Activated CD4-positive, alpha-beta T cell treated with anti-CD3 and anti-CD28 coated beads, Interleukin-2, amount 10 ng/mL, durations not matched to agents 24 days and 14 days (primary cell): ENCODE data around the gene VDAC1. TPM values are rescaled to one million over a fixed set of nuclear protein-coding genes. Genes with fewer than 3 reads are reported as not detected.
"Not testable (repeated sequence)": the region's sequence is repeated elsewhere in the genome, so short reads cannot be mapped to it uniquely, and the experiment has no call there.

ENCODE experiments used
- DNase-seq: peaks from one replicate; pipeline ENCODE4 v3.0.0; 2022
- H3K27ac Mint-ChIP-seq: one replicate; pipeline ENCODE4 v1.8.0; 2022; ENCODE audit warnings: mild to moderate bottlenecking, mixed read lengths
- H3K27me3 Mint-ChIP-seq: one replicate; pipeline ENCODE4 v1.8.0; 2022; ENCODE audit warnings: mixed read lengths
- H3K36me3 Mint-ChIP-seq: one replicate; pipeline ENCODE4 v1.8.0; 2022; ENCODE audit warnings: low read depth, mild to moderate bottlenecking, mixed read lengths
- H3K4me1 Mint-ChIP-seq: one replicate; pipeline ENCODE4 v1.8.0; 2021; ENCODE audit warnings: mixed read lengths
- H3K4me3 Mint-ChIP-seq: one replicate; pipeline ENCODE4 v1.8.0; 2022; ENCODE audit warnings: mild to moderate bottlenecking, moderate library complexity, mixed read lengths
- H3K9me3 Mint-ChIP-seq: one replicate; pipeline ENCODE4 v1.8.0; 2021; ENCODE audit warnings: mixed read lengths
- intact Hi-C: fragments of 100-400 bp; cut with micrococcal nuclease; formaldehyde crosslinking; loops from one replicate; pipeline ENCODE4 v1.15.1; 2023
- total RNA-seq: library from RNA; stranded (reverse); gene quantifications from 2 replicates; pipeline ENCODE4 v1.2.3, GENCODE V29; 2022

Gene VDAC1
- total RNA-seq, 1 donor from 2014 or later: 508 TPM

DNA sequence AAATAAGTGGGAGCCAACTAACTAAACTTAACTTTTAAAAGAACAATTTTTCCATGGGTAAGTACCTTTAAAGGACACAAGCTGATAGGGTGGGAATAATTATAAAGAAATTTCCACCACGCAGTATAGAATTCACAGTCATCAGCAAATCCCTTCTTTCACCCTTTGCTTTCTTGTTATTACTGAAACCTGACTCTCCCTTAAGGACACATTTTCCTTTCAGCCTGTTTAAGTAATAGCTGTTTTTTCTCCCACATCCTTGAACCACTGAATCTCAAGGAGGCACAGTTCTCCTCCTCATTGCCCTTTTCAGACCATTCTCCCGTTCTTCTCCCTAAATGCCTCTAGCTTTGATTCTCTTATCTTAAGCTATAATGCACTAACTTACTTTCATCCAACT is 42.6 kb downstream of the VDAC1 start:
- Mint-ChIP-seq H3K4me1 (peaks cover 50% of the 10 kb centered on the region), H3K9me3 (no peaks in the 10 kb centered on the region), H3K4me3 (peak overlapping the region; percentile 3), H3K27ac (peak overlapping the region; percentile 65), H3K36me3 (peaks cover 38% of the 10 kb centered on the region), H3K27me3 (no peaks in the 10 kb centered on the region)
- DNase-seq: no peak
- intact Hi-C loops: no loop called here

DNA sequence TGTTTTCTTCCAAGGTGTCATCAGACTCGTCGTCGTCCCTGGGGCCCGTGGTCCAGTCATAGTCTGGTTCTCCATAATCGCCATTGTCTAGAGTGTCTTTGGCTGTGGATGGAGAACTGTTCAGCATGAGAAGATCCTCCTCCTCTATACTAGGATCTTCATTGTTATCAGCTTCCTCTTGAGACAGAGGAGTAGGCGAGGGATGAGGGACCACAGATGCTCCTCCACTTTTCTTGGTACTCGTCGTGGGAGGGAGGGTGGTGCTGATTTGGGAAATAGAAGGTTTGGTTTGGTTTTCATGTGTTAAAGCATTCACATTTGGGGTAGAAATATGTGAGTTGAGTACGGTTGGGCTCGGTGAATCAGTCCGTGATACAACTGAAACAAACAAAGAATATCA is 45.1 kb downstream of the VDAC1 start:
- intact Hi-C loops: no loop called here
- Mint-ChIP-seq H3K4me3 (peak overlapping the region; percentile 74), H3K36me3 (peaks cover 52% of the 10 kb centered on the region), H3K27me3 (no peaks in the 10 kb centered on the region), H3K9me3 (no peaks in the 10 kb centered on the region), H3K4me1 (peaks cover 40% of the 10 kb centered on the region), H3K27ac (peak overlapping the region; percentile 81)
- no peak for DNase-seq

DNA sequence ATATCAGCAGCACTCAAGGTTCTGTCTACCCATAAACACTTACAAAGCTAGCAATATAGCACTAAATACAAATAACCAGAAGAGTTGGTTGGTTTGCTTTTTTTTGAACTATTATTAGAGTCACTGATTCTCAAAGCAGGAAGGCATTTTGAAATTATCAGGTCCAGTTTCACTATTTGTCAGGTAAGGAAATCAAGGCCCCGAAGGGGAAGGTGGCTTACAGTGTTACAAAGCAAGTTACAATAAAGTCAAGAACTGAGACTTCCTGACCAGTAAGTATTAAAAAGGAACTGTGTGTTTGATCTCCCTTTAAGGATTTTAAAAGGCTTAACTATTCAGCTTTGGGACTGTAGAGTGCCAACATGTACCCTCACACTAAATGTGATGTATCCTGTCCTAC is 47.2 kb downstream of the VDAC1 start:
- no peak for DNase-seq
- Mint-ChIP-seq H3K4me3 (peak overlapping the region; percentile 62), H3K27me3 (no peaks in the 10 kb centered on the region), H3K36me3 (peaks cover 50% of the 10 kb centered on the region), H3K27ac (peak overlapping the region; percentile 72), H3K9me3 (no peaks in the 10 kb centered on the region), H3K4me1 (peaks cover 26% of the 10 kb centered on the region)
- intact Hi-C loops: no loop called here

DNA sequence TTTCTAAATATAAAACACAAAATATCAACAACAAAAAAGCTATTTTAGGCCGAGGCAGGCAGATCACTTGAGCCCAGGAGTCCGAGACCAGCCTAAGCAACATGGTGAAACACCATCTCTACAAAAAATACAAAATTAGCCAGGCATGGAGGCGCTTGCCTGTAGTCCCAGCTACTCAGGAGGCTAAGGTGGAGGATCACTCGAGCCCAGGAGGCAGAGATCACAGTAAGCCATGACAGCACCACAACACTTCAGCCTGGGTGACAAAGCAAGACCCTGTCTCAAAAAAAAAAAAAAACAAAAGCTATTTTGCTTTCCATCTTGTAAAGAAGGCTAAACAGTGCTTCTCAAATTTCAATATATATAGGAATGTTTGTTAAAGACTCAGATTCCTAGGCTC is 47.7 kb downstream of the VDAC1 start:
- intact Hi-C loops: no loop called here
- Mint-ChIP-seq H3K4me1 (peaks cover 21% of the 10 kb centered on the region), H3K4me3 (peak overlapping the region; percentile 62), H3K36me3 (peaks cover 46% of the 10 kb centered on the region), H3K9me3 (no peaks in the 10 kb centered on the region), H3K27ac (peak overlapping the region; percentile 48), H3K27me3 (no peaks in the 10 kb centered on the region)
- DNase-seq: no peak

DNA sequence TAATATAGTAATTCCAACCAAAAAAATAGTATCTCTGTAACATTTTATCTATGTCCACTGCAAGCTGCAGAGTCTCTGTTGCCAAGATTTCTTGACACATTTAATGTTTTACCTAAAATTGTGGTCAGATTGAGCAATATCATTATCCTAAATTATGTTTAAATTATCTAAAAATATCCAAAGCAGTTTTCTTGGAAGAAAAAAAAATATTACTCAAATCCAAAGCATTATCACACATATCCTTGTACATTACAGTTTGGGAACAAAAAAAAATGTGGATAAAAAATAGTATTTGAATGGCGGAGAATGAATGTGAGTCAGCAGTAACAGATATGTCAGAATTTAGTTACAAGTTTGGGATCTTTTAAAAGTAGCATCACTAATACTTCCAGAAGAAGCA is 48.6 kb downstream of the VDAC1 start:
- peaks cover 47% of the 10 kb centered on the region for H3K36me3 Mint-ChIP-seq
- not testable (repeated sequence) for H3K27ac Mint-ChIP-seq

DNA sequence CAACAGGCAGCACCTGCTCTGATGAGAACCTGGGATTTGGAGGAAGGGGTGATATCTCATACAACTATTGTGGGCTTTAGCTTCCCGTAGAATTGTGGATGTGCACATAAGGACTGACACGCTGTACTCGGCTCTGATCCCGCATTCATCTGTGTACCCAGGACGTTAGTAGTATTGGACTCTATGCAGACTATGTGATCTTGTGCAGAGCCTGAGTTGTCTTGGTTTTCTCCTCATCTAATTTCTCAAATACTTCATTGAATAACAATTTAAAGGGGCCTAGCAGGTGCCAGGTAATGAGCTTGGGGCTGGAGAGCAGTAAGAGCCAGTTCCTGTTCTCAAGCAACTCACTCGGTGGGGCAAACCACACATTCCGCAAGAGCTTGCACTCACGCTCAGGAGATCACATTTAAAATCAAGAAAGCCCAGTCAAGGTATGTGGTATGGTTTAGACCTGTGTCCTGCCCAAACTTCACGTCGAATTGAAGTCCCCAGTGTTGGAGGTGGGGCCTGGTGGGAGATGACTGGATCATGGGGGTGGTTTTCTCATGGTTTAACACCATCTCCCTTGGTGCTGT is 51.1 kb downstream of the VDAC1 start:
- H3K27ac Mint-ChIP-seq: no peak overlapping the region
- H3K9me3 Mint-ChIP-seq: no peaks in the 10 kb centered on the region
- peaks cover 34% of the 10 kb centered on the region for H3K36me3 Mint-ChIP-seq
- DNase-seq: no peak
- no peak overlapping the region for H3K4me3 Mint-ChIP-seq
- peaks cover 8% of the 10 kb centered on the region for H3K4me1 Mint-ChIP-seq
- intact Hi-C loops: no loop called here
- no peaks in the 10 kb centered on the region for H3K27me3 Mint-ChIP-seq

More for the DNA sequence above, 48.6 kb downstream of the VDAC1 start:
- H3K4me3 Mint-ChIP-seq, intact Hi-C loops, H3K9me3 Mint-ChIP-seq, H3K27me3 Mint-ChIP-seq, DNase-seq: not testable (repeated sequence)
- peaks cover 21% of the 10 kb centered on the region for H3K4me1 Mint-ChIP-seq

DNA sequence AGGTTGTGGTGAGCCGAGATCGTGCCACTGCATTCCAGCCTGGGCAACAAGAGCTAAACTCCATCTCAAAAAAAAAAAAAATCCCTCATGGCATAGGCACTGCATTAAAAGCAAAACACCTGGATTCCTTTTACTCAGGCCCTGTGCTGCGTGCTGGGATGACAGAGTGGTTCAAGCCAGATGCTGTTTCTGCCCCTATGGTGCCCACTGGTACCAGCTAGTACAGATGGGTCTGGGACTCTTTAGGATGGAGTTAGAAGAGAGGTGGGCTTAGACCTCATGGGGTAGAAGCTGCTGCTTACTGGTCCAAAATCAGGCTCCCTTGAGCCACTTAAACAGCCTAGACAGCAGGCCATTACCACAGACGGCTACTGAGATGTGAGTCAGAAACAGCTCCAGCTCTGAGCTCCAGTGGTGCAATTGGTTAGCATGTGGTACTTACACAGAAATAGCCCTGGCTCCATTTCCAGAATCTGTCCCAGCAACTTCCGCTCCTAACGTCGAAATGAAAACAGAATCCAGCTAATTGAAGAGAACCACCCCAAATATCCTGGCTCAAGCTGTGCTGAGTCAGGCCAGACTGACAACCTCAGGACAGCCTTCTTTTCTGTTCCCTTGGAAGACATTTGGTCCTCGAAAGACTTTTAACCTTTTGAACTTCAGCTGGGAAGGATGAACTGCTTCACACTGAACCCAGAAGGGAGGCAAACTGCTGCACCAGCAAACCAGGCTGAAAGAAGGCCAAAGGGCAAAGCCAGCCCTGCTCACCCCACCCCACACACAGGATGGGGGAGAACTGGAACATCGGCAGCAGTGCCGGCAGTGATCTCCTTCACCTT is 51.8 kb downstream of the VDAC1 start:
- Mint-ChIP-seq H3K9me3 (no peaks in the 10 kb centered on the region), H3K36me3 (peaks cover 34% of the 10 kb centered on the region), H3K27me3 (no peaks in the 10 kb centered on the region), H3K4me3 (no peak overlapping the region), H3K27ac (no peak overlapping the region), H3K4me1 (peaks cover 8% of the 10 kb centered on the region)
- intact Hi-C loops: no loop called here
- DNase-seq: no peak

DNA sequence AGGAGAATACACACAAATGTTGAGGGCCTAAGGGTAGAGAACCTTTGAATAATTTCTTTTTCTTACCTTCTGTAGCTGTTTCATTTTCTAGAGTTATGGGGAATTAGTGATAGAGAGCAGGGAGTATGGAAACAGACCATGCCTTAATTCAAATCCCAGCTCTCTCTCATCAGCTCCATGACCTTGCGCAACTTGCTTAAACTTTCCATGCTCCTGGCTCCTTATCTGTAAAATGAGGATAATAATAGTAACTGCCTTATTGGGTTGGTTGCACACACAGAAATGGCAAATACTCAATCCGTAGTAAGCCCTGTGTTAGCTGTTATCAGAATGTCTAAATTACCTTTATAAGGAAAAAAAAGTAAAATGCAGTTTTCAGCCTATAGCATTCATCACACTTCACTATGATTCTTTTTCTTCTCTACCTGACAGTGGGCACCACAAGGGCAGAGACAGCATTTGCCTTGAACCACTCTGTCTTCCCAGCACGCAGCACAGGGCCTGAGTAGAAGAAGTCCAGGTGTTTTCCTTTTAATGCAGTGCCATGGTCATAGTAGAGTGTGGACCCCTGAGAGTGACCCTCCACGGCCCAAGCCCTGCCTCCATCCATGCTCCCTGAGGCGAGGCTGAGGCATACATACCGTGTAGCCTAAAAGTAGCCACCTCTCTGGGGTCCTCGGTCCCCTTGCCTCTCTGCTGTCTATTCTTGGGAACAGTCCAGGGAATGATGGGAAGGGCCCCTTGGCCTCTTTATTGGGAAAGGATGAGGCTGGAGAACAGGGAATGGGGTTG is 53.8 kb downstream of the VDAC1 start:
- intact Hi-C loops: no loop called here
- Mint-ChIP-seq H3K4me3 (no peak overlapping the region), H3K27me3 (no peaks in the 10 kb centered on the region), H3K9me3 (no peaks in the 10 kb centered on the region), H3K4me1 (peaks cover 2% of the 10 kb centered on the region), H3K27ac (no peak overlapping the region), H3K36me3 (peaks cover 20% of the 10 kb centered on the region)
- DNase-seq: no peak

DNA sequence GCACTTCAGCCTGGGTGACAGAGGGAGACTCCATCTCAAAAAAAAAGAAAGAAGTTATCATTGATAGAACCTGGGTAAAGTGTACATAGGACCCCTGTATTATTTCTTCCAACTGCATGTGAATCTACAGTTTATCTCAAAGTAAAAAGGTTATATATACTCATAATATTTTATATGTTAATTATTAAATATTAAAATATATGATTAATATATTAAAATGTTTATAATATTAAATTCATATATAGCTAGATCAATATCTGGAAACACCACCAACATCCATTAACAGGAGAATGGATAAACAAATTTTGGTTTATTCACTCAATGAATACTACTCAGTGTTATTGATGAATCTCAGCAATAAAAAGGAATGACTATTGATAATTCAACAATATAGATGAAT is 56.1 kb downstream of the VDAC1 start:
- peaks cover 2% of the 10 kb centered on the region for H3K27me3 Mint-ChIP-seq
- H3K27ac Mint-ChIP-seq: no peak overlapping the region
- intact Hi-C loops: no loop called here
- H3K4me1 Mint-ChIP-seq: peaks cover 4% of the 10 kb centered on the region
- no peaks in the 10 kb centered on the region for H3K9me3 Mint-ChIP-seq
- H3K36me3 Mint-ChIP-seq: peaks cover 5% of the 10 kb centered on the region
- no peak for DNase-seq
- H3K4me3 Mint-ChIP-seq: no peak overlapping the region

DNA sequence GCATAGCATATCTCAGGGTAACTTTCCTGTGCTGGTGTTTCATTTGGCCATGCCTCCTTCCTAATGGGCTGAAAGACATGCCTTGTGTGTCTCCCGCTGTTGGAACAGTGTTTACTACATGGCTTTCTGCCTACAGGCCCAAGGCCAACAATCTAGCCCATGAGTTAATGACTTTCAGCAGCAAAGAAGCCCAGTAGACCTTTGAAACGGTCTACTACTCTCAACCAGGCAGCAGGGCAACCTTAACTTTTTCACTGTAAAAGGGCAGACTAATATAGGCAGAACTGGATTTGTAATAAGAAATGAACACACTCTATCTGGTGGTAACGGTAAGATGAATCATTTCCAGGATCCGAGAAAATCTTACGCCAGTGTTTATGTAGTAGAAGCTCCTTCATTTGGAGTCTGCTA is 57.3 kb downstream of the VDAC1 start:
- H3K36me3 Mint-ChIP-seq: peaks cover 2% of the 10 kb centered on the region
- no peak for DNase-seq
- H3K9me3 Mint-ChIP-seq: no peaks in the 10 kb centered on the region
- H3K4me3 Mint-ChIP-seq: no peak overlapping the region
- peaks cover 5% of the 10 kb centered on the region for H3K4me1 Mint-ChIP-seq
- intact Hi-C loops: no loop called here
- peaks cover 2% of the 10 kb centered on the region for H3K27me3 Mint-ChIP-seq
- no peak overlapping the region for H3K27ac Mint-ChIP-seq

DNA sequence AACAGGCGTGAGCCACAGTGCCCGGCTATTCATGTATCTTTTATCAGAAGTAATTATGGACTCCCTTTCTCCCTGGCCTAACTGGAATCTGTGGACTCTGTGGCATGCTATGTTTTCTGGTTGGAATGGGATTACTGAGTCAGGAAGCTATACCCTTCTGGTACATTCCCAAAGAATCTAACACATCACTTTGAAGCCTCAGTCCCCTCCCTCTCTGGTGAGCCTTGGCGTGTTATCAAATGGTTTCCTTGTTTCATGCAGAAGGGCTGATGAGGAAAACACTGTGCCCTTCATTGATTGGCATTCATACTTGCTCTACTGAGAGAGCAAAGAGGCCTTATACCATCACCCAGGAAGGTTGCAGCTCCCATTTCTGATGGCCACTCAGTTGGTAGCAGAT is 59.2 kb downstream of the VDAC1 start:
- intact Hi-C loops: loop anchor here (2.0 kb wide), 1 partner anchor 833 kb away; no protein-coding TSS in a partner anchor
- Mint-ChIP-seq H3K36me3 (no peaks in the 10 kb centered on the region), H3K9me3 (no peaks in the 10 kb centered on the region), H3K27me3 (peaks cover 2% of the 10 kb centered on the region), H3K27ac (no peak overlapping the region), H3K4me3 (no peak overlapping the region), H3K4me1 (peaks cover 5% of the 10 kb centered on the region)
- no peak for DNase-seq

DNA sequence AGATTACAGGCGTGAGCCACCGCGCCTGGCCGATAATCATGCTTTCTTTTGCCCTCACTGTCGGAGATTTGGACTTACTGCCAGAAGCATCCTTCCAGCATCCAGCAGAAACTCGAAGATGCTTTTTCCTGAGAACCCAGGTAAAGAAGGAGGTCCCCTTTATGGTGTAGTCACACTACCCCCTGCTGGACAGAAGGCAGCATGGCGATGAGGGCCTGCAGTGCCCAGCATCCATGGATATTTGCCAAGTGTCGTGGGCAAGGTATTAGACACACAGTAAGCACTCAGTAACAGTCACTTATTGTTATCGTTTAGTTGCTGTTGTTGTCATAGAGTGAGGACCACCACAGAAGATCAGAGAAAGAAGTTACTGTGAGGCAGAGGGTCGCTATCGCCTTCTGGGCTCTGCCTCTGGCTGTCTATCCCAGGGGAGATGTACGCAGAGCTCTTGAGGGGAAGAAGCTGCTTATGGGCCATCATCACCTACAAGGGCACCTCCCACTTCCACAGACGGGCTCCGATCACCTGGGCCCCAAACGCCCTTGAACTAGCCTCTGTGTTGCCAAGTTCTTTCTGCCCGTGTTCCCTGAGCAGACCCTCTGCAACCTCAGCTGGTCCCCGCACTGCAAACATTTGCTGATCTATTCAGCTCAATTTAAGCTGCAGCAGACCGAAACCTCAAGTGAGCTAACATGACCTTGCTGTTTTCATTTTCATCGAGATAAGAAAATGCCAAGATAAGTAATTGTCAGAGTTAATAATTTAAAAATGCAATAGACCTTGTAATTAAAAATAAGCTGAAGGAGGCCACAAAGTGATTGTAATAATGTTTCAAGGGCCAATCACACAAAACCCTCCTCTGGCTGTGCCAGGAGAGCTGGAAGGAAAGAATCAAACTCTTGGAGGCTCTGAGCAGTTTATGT is 60.3 kb downstream of the VDAC1 start:
- H3K4me3 Mint-ChIP-seq: no peak overlapping the region
- no peak overlapping the region for H3K27ac Mint-ChIP-seq
- no peaks in the 10 kb centered on the region for H3K9me3 Mint-ChIP-seq
- H3K27me3 Mint-ChIP-seq: peaks cover 2% of the 10 kb centered on the region
- peaks cover 8% of the 10 kb centered on the region for H3K4me1 Mint-ChIP-seq
- no peaks in the 10 kb centered on the region for H3K36me3 Mint-ChIP-seq
- peak; percentile 80 for DNase-seq
- intact Hi-C loops: loop anchor here (1.0 to 2.0 kb wide), 4 partner anchors 190 to 832 kb away; no protein-coding TSS in a partner anchor

DNA sequence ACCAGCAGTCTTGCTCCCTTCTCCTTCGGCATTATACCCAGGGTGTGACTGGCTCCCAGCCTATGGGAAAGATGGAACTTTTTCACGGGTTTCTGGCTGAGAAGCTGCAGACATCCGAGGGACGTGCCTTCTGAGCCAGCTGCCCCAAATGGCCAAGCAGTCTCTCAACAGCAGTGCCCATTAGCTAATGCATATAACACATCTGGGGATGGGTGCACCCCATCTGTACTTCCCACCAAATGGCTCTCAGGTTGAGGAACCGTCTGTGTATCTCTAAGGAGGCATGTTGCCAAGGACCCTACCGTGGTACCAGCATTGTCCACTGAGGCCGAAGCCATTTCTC is 61.3 kb downstream of the VDAC1 start:
- Mint-ChIP-seq H3K36me3 (no peaks in the 10 kb centered on the region), H3K4me3 (no peak overlapping the region), H3K27ac (no peak overlapping the region), H3K9me3 (no peaks in the 10 kb centered on the region), H3K27me3 (peaks cover 2% of the 10 kb centered on the region), H3K4me1 (peaks cover 15% of the 10 kb centered on the region)
- intact Hi-C loops: no loop called here
- no peak for DNase-seq
